ENCODE results near the gene CCN6. TPM values are rescaled to one million over a fixed set of nuclear protein-coding genes. Genes with fewer than 3 reads are reported as not detected.

Gene CCN6
- total RNA-seq, 1 experiment from 2014 or later = not detected

DNA sequence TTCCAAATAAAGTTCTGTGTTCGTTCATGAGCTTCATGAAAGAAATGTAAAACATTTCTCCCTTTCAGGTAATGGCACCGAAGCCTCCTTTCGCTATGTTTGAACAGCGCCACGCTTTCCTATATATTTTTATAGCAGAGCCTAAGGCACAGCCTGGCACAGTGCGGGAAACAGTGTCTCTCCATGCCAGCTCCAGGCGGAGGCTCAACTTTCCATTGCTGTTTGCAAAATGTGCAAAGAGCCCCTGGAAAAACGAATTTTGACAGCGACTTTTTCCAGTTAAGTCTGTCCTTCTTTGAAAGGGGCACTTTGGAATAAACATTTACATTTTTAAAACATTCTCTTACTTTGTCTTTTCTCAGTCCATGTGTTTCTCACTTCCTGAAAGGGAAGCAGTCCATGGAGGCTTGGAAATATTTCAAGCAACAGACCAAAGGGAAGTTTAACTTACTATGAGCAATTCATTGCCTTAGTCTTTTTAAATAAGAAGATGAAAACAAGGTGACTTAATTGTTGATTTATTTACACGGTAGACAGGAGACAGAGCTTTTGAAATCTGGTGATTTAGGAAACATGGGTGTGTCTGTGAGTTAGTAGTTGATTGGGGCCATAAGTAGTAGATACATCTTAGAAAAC, 769 bp downstream of the CCN6 start:
- intact Hi-C loops (cut with micrococcal nuclease; ENCODE audit: unreplicated experiment) = no loop called here
- no peaks in the 10 kb centered on the region for H3K27me3 ChIP-seq (replicated peaks; ENCODE audit: control insufficient read depth, insufficient read depth, low read length)
- no peaks in the 10 kb centered on the region for H3K36me3 Mint-ChIP-seq (ENCODE audit: insufficient read depth, unreplicated experiment)
- TF ChIP-seq, protein P1, sequence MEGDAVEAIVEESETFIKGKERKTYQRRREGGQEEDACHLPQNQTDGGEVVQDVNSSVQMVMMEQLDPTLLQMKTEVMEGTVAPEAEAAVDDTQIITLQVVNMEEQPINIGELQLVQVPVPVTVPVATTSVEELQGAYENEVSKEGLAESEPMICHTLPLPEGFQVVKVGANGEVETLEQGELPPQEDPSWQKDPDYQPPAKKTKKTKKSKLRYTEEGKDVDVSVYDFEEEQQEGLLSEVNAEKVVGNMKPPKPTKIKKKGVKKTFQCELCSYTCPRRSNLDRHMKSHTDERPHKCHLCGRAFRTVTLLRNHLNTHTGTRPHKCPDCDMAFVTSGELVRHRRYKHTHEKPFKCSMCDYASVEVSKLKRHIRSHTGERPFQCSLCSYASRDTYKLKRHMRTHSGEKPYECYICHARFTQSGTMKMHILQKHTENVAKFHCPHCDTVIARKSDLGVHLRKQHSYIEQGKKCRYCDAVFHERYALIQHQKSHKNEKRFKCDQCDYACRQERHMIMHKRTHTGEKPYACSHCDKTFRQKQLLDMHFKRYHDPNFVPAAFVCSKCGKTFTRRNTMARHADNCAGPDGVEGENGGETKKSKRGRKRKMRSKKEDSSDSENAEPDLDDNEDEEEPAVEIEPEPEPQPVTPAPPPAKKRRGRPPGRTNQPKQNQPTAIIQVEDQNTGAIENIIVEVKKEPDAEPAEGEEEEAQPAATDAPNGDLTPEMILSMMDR (IDR thresholded peaks at IDR 0.05; ENCODE audit: insufficient read depth in 1 of 2, low read depth in 1 of 2, low read length in 1 of 2, severe bottlenecking in 1 of 2, unreplicated experiment in 1 of 2) = no peak
- no peaks in the 10 kb centered on the region for H3K36me3 ChIP-seq (ENCODE audit: control insufficient read depth, insufficient read depth, low read length)
- H3K9me3 Mint-ChIP-seq (ENCODE audit: unreplicated experiment) = no peaks in the 10 kb centered on the region
- CTCF ChIA-PET = no interaction called here
- H3K9me3 ChIP-seq = no peaks in the 10 kb centered on the region
- H3K27ac Mint-ChIP-seq (ENCODE audit: unreplicated experiment) = no peak overlapping the region
- no TSS peak for BruUV-seq (replicated peaks)
- DNase-seq = no peak
- no peaks in the 10 kb centered on the region for H3K4me1 Mint-ChIP-seq (ENCODE audit: low read depth, unreplicated experiment)
- H3K4me3 ChIP-seq (ENCODE audit: low read depth, low read length) = no peak overlapping the region
- POLR2A ChIA-PET = no interaction called here
- peaks cover 11% of the 10 kb centered on the region for H3K27me3 Mint-ChIP-seq (ENCODE audit: insufficient read depth, unreplicated experiment)
- H3K4me3 Mint-ChIP-seq (ENCODE audit: unreplicated experiment) = no peak overlapping the region
- H3K4me1 ChIP-seq = no peaks in the 10 kb centered on the region

DNA sequence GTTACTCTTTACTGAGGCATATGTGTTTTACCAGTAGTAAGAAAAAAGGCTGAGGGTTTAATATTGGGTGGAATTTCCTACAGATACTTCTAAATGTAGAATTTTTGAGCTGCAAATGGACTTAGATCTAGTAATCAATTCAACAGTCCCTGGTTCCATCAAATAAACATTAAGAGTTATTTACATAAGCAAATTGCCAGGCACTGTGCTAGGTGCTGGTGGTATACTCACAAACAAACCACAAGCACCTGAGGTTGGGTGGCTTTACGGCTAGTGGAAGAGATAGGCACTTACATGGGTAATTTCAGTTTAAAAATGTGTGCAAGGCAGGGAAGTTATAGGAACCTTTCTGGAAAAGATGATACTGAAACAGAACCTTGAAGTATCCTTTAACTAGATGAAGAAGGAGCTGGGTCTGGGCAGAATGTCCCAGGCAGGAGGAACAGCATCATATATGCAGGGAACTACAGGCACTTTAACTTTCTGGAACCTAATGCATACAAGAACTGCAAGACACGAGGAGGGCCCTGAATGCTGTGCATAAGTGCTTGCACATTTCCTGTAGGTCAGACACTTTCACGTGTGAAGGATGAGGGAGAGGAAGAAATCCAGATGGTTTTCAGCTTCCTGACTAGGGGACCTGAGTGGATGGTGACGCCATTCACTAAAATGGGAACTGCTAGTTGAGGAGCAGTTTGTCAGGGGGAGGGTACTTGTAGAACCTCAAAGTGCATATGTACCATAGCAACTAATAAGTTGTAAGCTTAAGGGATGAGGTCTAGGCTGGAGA, 4.5 kb downstream of the CCN6 start:
- BruUV-seq (replicated peaks) = no TSS peak
- Mint-ChIP-seq H3K36me3 (ENCODE audit: insufficient read depth, unreplicated experiment) (no peaks in the 10 kb centered on the region), H3K9me3 (ENCODE audit: unreplicated experiment) (no peaks in the 10 kb centered on the region), H3K4me1 (ENCODE audit: low read depth, unreplicated experiment) (no peaks in the 10 kb centered on the region), H3K27me3 (ENCODE audit: insufficient read depth, unreplicated experiment) (peaks cover 5% of the 10 kb centered on the region), H3K4me3 (ENCODE audit: unreplicated experiment) (no peak overlapping the region), H3K27ac (ENCODE audit: unreplicated experiment) (no peak overlapping the region)
- no peaks in the 10 kb centered on the region for H3K27me3 ChIP-seq (replicated peaks; ENCODE audit: control insufficient read depth, insufficient read depth, low read length)
- H3K4me1 ChIP-seq = no peaks in the 10 kb centered on the region
- POLR2A ChIA-PET = no interaction called here
- no peaks in the 10 kb centered on the region for H3K9me3 ChIP-seq
- TF ChIP-seq, protein P1 (IDR thresholded peaks at IDR 0.05; ENCODE audit: insufficient read depth in 1 of 2, low read depth in 1 of 2, low read length in 1 of 2, severe bottlenecking in 1 of 2, unreplicated experiment in 1 of 2) = no peak
- intact Hi-C loops (cut with micrococcal nuclease; ENCODE audit: unreplicated experiment) = no loop called here
- H3K36me3 ChIP-seq (ENCODE audit: control insufficient read depth, insufficient read depth, low read length) = no peaks in the 10 kb centered on the region
- DNase-seq = no peak
- CTCF ChIA-PET = no interaction called here
- H3K4me3 ChIP-seq (ENCODE audit: low read depth, low read length) = no peak overlapping the region

DNA sequence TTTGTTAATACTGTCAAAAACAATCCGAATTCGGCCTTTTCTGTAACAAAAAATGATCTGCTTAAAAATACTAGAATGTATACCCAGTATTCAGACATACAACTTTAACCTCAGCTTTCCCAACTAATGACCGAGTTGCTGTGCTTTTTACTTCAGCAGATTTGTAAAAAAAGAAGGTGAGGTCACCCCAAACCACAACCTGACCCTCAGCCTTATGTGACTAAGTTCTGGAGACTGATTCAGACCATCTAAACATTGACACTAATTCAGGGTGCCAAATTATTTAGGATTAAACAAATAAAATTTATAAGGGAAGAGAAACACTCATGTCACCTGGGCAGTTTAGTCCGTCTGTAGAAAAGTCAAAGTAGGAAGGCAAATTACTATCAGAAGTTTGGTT, 7.7 kb downstream of the CCN6 start:
- no peaks in the 10 kb centered on the region for H3K4me1 ChIP-seq
- H3K9me3 ChIP-seq = no peaks in the 10 kb centered on the region
- POLR2A ChIA-PET = no interaction called here
- no peaks in the 10 kb centered on the region for H3K4me1 Mint-ChIP-seq (ENCODE audit: low read depth, unreplicated experiment)
- intact Hi-C loops (cut with micrococcal nuclease; ENCODE audit: unreplicated experiment) = no loop called here
- H3K27me3 ChIP-seq (replicated peaks; ENCODE audit: control insufficient read depth, insufficient read depth, low read length) = no peaks in the 10 kb centered on the region
- TF ChIP-seq, protein P1 (IDR thresholded peaks at IDR 0.05; ENCODE audit: insufficient read depth in 1 of 2, low read depth in 1 of 2, low read length in 1 of 2, severe bottlenecking in 1 of 2, unreplicated experiment in 1 of 2) = no peak
- H3K27me3 Mint-ChIP-seq (ENCODE audit: insufficient read depth, unreplicated experiment) = no peaks in the 10 kb centered on the region
- no peak overlapping the region for H3K27ac Mint-ChIP-seq (ENCODE audit: unreplicated experiment)
- no peak overlapping the region for H3K4me3 Mint-ChIP-seq (ENCODE audit: unreplicated experiment)
- no TSS peak for BruUV-seq (replicated peaks)
- CTCF ChIA-PET = no interaction called here
- no peaks in the 10 kb centered on the region for H3K36me3 ChIP-seq (ENCODE audit: control insufficient read depth, insufficient read depth, low read length)
- no peaks in the 10 kb centered on the region for H3K9me3 Mint-ChIP-seq (ENCODE audit: unreplicated experiment)
- no peaks in the 10 kb centered on the region for H3K36me3 Mint-ChIP-seq (ENCODE audit: insufficient read depth, unreplicated experiment)
- DNase-seq = no peak
- no peak overlapping the region for H3K4me3 ChIP-seq (ENCODE audit: low read depth, low read length)

Data from Caco-2 (cell line).